T-helper 22 cell (primary cell): Measurements from ENCODE around the gene TPI1.

ENCODE experiments used
- DNase-seq: peaks from one replicate; pipeline ENCODE4 v3.0.0-alpha.2; 2020; ENCODE audit warnings: low read depth

Gene TPI1

GRCh38 chr12:6828781-6829535 lies 38.4 kb upstream of the TPI1 start:
- DNase-seq: no peak

GRCh38 chr12:6829536-6830220 lies 37.7 kb upstream of the TPI1 start:
- DNase-seq: no peak

GRCh38 chr12:6830286-6830890 lies 36.9 kb upstream of the TPI1 start:
- DNase-seq: no peak

GRCh38 chr12:6830999-6831398 lies 36.3 kb upstream of the TPI1 start:
- no peak for DNase-seq

GRCh38 chr12:6831450-6831995 lies 35.8 kb upstream of the TPI1 start:
- DNase-seq: no peak

GRCh38 chr12:6832125-6832524 lies 35.2 kb upstream of the TPI1 start:
- no peak for DNase-seq

- no peak for DNase-seq
Measured at GRCh38 chr12:6833189-6833890, 34.0 kb upstream of the TPI1 start.

- DNase-seq: no peak
Measured at GRCh38 chr12:6834254-6834653, 33.1 kb upstream of the TPI1 start.

- no peak for DNase-seq
Measured at GRCh38 chr12:6834873-6835272, 32.5 kb upstream of the TPI1 start.

- DNase-seq: no peak
Measured at GRCh38 chr12:6836851-6837250, 30.5 kb upstream of the TPI1 start.

GRCh38 chr12:6837370-6838060 lies 29.8 kb upstream of the TPI1 start:
- DNase-seq: no peak

- DNase-seq: no peak
Measured at GRCh38 chr12:6838854-6839253, 28.5 kb upstream of the TPI1 start.

- no peak for DNase-seq
Measured at GRCh38 chr12:6839482-6840201, 27.7 kb upstream of the TPI1 start.

GRCh38 chr12:6840330-6840729 lies 27.0 kb upstream of the TPI1 start:
- DNase-seq: no peak

- no peak for DNase-seq
Measured at GRCh38 chr12:6840761-6841515, 26.4 kb upstream of the TPI1 start, which contains the start of gene GNB3. Gene GNB3, plus strand, starts transcription at chr12:6840925. Its CDS starts 363 bp downstream, at chr12:6841288.

GRCh38 chr12:6842075-6842474 lies 25.3 kb upstream of the TPI1 start:
- DNase-seq: no peak

GRCh38 chr12:6843118-6843902 lies 24.0 kb upstream of the TPI1 start:
- DNase-seq: no peak

- DNase-seq: no peak
Measured at GRCh38 chr12:6845395-6845794, 21.9 kb upstream of the TPI1 start.

GRCh38 chr12:6846316-6846869 lies 20.9 kb upstream of the TPI1 start:
- no peak for DNase-seq
